Panc1 (cell line): ENCODE results near the gene DDX25. TPM values are rescaled to one million over a fixed set of nuclear protein-coding genes. Genes with fewer than 3 reads are reported as not detected.

ENCODE experiments used
- total RNA-seq: library from RNA; stranded (reverse); gene quantifications from one replicate; pipeline ENCODE4 v1.2.1, GENCODE V29; 2021; ENCODE audit not compliant: unreplicated experiment

DDX25 gene
- total RNA-seq, 1 experiment from 2014 or later = 0.15 TPM

Other genes with a start within 250 kb of the DDX25 start
- 0.26 TPM for gene ACRV1, start 223.7 kb upstream of the DDX25 start, total RNA-seq
- gene PATE1, start 158.2 kb upstream of the DDX25 start, total RNA-seq = not detected
- gene PATE2, start 125.7 kb upstream of the DDX25 start, total RNA-seq = 0.18 TPM
- not detected for gene PATE3, start 116.4 kb upstream of the DDX25 start, total RNA-seq
- not detected for gene PATE4, start 71.2 kb upstream of the DDX25 start, total RNA-seq
- gene HYLS1, start 16.8 kb upstream of the DDX25 start, total RNA-seq = 32.2 TPM
- gene PUS3, start 1.3 kb upstream of the DDX25 start, total RNA-seq = 15.1 TPM
- not detected for gene VSIG10L2, start 41.5 kb downstream of the DDX25 start, total RNA-seq
- gene CDON, start 158.4 kb downstream of the DDX25 start, total RNA-seq = 17.1 TPM